ENCODE measurements around the gene AKAP9. TPM values are rescaled to one million over a fixed set of nuclear protein-coding genes. Genes with fewer than 3 reads are reported as not detected.
A peak's percentile ranks its signal among the peaks of the same experiment; 100 is the strongest.

The AKAP9 gene
- total and polyA plus RNA-seq, 9 of the 15 experiments (the other 6 are each of a cell fraction or from before 2014, with no cell fraction given): 25.5 to 80.9 (median 46.3) TPM

GRCh38 chr7:91940572-91941341 is at the start of gene AKAP9 (continued):
- TF ChIP-seq, protein P1, sequence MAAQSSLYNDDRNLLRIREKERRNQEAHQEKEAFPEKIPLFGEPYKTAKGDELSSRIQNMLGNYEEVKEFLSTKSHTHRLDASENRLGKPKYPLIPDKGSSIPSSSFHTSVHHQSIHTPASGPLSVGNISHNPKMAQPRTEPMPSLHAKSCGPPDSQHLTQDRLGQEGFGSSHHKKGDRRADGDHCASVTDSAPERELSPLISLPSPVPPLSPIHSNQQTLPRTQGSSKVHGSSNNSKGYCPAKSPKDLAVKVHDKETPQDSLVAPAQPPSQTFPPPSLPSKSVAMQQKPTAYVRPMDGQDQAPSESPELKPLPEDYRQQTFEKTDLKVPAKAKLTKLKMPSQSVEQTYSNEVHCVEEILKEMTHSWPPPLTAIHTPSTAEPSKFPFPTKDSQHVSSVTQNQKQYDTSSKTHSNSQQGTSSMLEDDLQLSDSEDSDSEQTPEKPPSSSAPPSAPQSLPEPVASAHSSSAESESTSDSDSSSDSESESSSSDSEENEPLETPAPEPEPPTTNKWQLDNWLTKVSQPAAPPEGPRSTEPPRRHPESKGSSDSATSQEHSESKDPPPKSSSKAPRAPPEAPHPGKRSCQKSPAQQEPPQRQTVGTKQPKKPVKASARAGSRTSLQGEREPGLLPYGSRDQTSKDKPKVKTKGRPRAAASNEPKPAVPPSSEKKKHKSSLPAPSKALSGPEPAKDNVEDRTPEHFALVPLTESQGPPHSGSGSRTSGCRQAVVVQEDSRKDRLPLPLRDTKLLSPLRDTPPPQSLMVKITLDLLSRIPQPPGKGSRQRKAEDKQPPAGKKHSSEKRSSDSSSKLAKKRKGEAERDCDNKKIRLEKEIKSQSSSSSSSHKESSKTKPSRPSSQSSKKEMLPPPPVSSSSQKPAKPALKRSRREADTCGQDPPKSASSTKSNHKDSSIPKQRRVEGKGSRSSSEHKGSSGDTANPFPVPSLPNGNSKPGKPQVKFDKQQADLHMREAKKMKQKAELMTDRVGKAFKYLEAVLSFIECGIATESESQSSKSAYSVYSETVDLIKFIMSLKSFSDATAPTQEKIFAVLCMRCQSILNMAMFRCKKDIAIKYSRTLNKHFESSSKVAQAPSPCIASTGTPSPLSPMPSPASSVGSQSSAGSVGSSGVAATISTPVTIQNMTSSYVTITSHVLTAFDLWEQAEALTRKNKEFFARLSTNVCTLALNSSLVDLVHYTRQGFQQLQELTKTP (IDR thresholded peaks at IDR 0.05; ENCODE audit: low read depth in 1 of 2, partially characterized antibody in 2 of 2): no peak
- TF ChIP-seq ZNF445 (CRISPR knock-in tag; IDR thresholded peaks at IDR 0.05; ENCODE audit: low read depth) (no peak), HLTF (IDR thresholded peaks at IDR 0.05) (no peak), ZNF79 (CRISPR knock-in tag; IDR thresholded peaks at IDR 0.05; ENCODE audit: low read depth) (no peak), EP300 (IDR thresholded peaks at IDR 0.05; ENCODE audit: low read length) (no peak), ZNF644 (tag; IDR thresholded peaks at IDR 0.05; ENCODE audit: low read depth) (no peak), C11orf30 (IDR thresholded peaks at IDR 0.05; ENCODE audit: low read depth) (0 out of 2 replicates have a peak, but pooled peaks have one; percentile 11), CCNT2 (IDR thresholded peaks at IDR 0.05; ENCODE audit: borderline replicate concordance, extremely low read depth, insufficient read length, low read depth, low read length) (peak; percentile 74), TRIM28 (IDR thresholded peaks at IDR 0.05) (peak; percentile 13; the same call in 1 of the 2 replicates), PHF20 (IDR thresholded peaks at IDR 0.05; ENCODE audit: partially characterized antibody) (peak; percentile 68), MED1 (CRISPR knock-in tag; IDR thresholded peaks at IDR 0.05; ENCODE audit: borderline replicate concordance) (no peak)
- TF ChIP-seq, protein P2, sequence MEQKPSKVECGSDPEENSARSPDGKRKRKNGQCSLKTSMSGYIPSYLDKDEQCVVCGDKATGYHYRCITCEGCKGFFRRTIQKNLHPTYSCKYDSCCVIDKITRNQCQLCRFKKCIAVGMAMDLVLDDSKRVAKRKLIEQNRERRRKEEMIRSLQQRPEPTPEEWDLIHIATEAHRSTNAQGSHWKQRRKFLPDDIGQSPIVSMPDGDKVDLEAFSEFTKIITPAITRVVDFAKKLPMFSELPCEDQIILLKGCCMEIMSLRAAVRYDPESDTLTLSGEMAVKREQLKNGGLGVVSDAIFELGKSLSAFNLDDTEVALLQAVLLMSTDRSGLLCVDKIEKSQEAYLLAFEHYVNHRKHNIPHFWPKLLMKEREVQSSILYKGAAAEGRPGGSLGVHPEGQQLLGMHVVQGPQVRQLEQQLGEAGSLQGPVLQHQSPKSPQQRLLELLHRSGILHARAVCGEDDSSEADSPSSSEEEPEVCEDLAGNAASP (IDR thresholded peaks at IDR 0.05): no peak
- TF ChIP-seq, protein P3, sequence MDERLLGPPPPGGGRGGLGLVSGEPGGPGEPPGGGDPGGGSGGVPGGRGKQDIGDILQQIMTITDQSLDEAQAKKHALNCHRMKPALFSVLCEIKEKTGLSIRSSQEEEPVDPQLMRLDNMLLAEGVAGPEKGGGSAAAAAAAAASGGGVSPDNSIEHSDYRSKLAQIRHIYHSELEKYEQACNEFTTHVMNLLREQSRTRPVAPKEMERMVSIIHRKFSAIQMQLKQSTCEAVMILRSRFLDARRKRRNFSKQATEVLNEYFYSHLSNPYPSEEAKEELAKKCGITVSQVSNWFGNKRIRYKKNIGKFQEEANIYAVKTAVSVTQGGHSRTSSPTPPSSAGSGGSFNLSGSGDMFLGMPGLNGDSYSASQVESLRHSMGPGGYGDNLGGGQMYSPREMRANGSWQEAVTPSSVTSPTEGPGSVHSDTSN (CRISPR knock-in tag; IDR thresholded peaks at IDR 0.05; ENCODE audit: low read depth): no peak
- TF ChIP-seq, protein P3 (tag; conservative IDR thresholded peaks at IDR 0.05; ENCODE audit: low read depth): no peak
